GM19025 (cell line): ENCODE measurements around the gene CSTB.

ENCODE experiments used
- ATAC-seq: cut with Tn5 transposase; IDR thresholded peaks from one replicate; pipeline ENCODE4 v1.9.1; 2021; ENCODE audit warnings: mild to moderate bottlenecking, low read depth, moderate library complexity; ENCODE audit not compliant: unreplicated experiment

The CSTB gene

GRCh38 chr21:43794311-43794710 is 18.2 kb upstream of the CSTB start:
- no peak for ATAC-seq

GRCh38 chr21:43793243-43793642 is 17.1 kb upstream of the CSTB start:
- ATAC-seq = no peak

- no peak for ATAC-seq
Measured at GRCh38 chr21:43792406-43792805, 16.3 kb upstream of the CSTB start.

GRCh38 chr21:43790010-43790524 is 14.0 kb upstream of the CSTB start:
- ATAC-seq = no peak

- ATAC-seq = peak; percentile 84
Measured at GRCh38 chr21:43789276-43790009, 13.3 kb upstream of the CSTB start, which contains the start of gene RRP1. Gene RRP1, plus strand, starts transcription at chr21:43789577. Its CDS starts 53 bp downstream, at chr21:43789630.

GRCh38 chr21:43786807-43787440 is 10.8 kb upstream of the CSTB start:
- ATAC-seq = no peak

GRCh38 chr21:43786300-43786806 is 10.2 kb upstream of the CSTB start:
- no peak for ATAC-seq

GRCh38 chr21:43785134-43785533 is 9.0 kb upstream of the CSTB start:
- no peak for ATAC-seq

- no peak for ATAC-seq
Measured at GRCh38 chr21:43783098-43783700, 7.1 kb upstream of the CSTB start.

GRCh38 chr21:43782431-43783097 is 6.5 kb upstream of the CSTB start:
- no peak for ATAC-seq

- no peak for ATAC-seq
Measured at GRCh38 chr21:43781846-43782245, 5.7 kb upstream of the CSTB start.

GRCh38 chr21:43779660-43780059 is 3.6 kb upstream of the CSTB start:
- ATAC-seq = no peak

GRCh38 chr21:43778469-43779335 is 2.6 kb upstream of the CSTB start:
- ATAC-seq = no peak

GRCh38 chr21:43777953-43778352 is 1.8 kb upstream of the CSTB start:
- no peak for ATAC-seq

GRCh38 chr21:43775190-43775589 is 918 bp downstream of the CSTB start:
- ATAC-seq = no peak

- ATAC-seq = no peak
Measured at GRCh38 chr21:43774163-43774562, 1.9 kb downstream of the CSTB start.

GRCh38 chr21:43772425-43772821 is 3.7 kb downstream of the CSTB start:
- no peak for ATAC-seq

- ATAC-seq = no peak
Measured at GRCh38 chr21:43771698-43772424, 4.2 kb downstream of the CSTB start.

- ATAC-seq = no peak
Measured at GRCh38 chr21:43771199-43771675, 4.9 kb downstream of the CSTB start.
